Measurements from ENCODE around the gene EPHA4. TPM values are rescaled to one million over a fixed set of nuclear protein-coding genes. Genes with fewer than 3 reads are reported as not detected.

Gene EPHA4
- total RNA-seq, result 10 to 100 TPM in 9 of 10 donors, 1 to 10 TPM in 1; 8.2 to 51.3 (median 21.1) TPM
- polyA plus RNA-seq, result 10 to 100 TPM in 1 of 2 donors, 1 to 10 TPM in 1; 3.4 to 12.3 TPM
- long read RNA-seq, donor 1, partial matches to known transcripts, result 4 of 6 reads
- long read RNA-seq, donor 1, other reads (novel, unspliced or antisense), result 0 of 6 reads
- long read RNA-seq, donor 2, partial matches to known transcripts, result 8 of 12 reads
- long read RNA-seq, donor 2, other reads (novel, unspliced or antisense), result 2 of 12 reads
- long read RNA-seq, donor 3, transcript EPHA4-211 (2 exons, 2,893 nt), result major isoform, 6 of 13 reads
- long read RNA-seq, donor 3, partial matches to known transcripts, result 4 of 13 reads
- long read RNA-seq, donor 3, other reads (novel, unspliced or antisense), result 3 of 13 reads

DNA sequence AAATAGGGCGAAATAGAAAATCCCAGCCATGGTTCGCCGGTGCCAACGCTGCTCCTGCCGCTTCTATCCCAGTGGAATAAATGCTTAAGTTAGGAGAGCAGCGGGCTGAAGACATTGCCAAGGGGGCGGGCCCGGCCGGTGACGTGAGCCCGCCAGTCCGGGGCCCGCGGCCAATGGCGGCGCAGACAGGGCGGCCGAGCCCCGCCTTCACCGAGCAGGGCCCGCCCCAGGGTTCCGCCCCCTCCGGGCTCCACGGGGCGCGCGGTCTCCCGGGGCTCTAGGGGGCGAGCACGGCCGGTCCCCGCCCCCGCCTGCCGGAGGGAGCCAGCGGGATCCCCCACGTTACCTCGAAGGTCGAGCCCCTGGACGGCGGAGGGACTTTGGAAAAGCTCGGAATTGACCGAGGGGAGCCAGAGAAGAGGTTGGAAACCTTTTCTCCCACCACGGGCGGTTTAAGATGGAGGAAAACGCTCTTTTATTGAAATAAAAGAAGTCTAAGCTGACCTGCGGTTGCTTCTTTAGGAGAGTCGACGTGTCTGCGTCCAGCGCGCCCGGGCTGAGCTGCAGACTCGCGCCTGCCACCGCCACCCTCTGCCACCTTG is at the start of gene EPHA4:
TSS of gene EPHA4 (minus strand) at position 86 of the 602 bp plus-strand sequence. CDS start at position 30, 56 bp downstream.
- DNase-seq, result peak; percentile 89 to 90
- ATAC-seq, result peak; percentile 93 to 97 (median 95)
- peak in 6 of 9 donors; percentile 12 to 61 (median 46) for TF ChIP-seq CTCF (IDR thresholded peaks at IDR 0.05)
- Histone ChIP-seq H3K4me3 (peak within 1 kb of the TSS; percentile 59 to 92 (median 78)), H3K27ac (peak within 1 kb of the TSS; percentile 57 to 95 (median 90)), H3K36me3 (peaks cover 0 to 7% (median 0%) of the 10 kb centered on the region in 9 donors), H3K9me3 (no peaks in the 10 kb centered on the region), H3K27me3 (peaks cover 0 to 97% (median 11%) of the 10 kb centered on the region in 7 donors), H3K4me1 (peaks cover 0 to 45% (median 33%) of the 10 kb centered on the region in 9 donors)
- 1% methylated on average over 43 to 55 of the region's 55 CpGs for WGBS, 2 donors
- intact Hi-C loops (cut with DNase I), result loop anchor here (1.0 to 10.0 kb wide), 16 partner anchors 45 to 1838 kb away; no protein-coding TSS in a partner anchor

DNA sequence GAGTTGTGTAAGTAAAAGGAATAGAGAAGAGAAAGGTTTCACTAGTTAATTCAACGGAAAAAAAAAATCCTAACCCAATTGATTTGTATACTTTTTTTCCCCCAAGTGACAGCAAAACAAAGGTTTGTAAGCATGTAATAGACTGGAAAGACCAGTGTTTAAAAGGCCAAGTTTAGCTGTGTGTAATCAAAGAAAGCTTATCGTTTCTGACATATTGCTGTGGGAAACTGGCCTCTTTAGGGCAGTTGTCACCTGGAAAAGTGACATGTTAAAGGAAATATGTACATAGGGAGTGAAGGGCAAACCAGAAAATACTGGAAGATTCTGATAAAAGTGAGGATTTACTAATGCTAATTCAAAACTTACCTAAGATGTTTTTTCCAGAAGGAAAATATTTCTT is 45.9 kb upstream of the EPHA4 start:
- Histone ChIP-seq H3K27me3 (peaks cover 0 to 9% (median 0%) of the 10 kb centered on the region in 7 donors), H3K36me3 (no peaks in the 10 kb centered on the region), H3K27ac (no peak overlapping the region), H3K4me3 (no peak overlapping the region), H3K9me3 (peaks cover 0 to 4% (median 0%) of the 10 kb centered on the region in 11 donors), H3K4me1 (no peaks in the 10 kb centered on the region)
- no peak for TF ChIP-seq CTCF (IDR thresholded peaks at IDR 0.05)
- ATAC-seq, result no peak
- WGBS, 2 donors, result 73 to 74% methylated on average over 2 of the region's 2 CpGs
- intact Hi-C loops (cut with DNase I), result no loop called here
- DNase-seq, result no peak

DNA sequence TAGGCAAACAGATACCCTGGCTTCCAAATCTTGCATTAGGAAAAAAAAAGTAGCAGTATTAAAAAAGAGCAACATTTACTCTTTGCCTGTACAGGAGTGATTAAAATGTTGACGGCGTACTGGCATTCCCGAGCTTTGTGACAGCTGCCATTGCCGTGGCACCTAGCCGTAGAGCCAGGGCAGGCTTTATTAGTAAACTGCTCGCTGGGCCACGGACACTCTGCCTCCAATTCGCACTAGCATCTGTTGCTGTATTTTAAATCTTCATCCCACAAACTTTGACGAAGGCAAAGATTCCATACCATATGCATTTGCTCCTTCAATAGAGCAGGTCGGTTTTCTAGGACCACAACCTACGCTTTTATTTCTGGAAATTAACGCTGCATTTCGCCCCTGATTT is 44.5 kb upstream of the EPHA4 start:
- Histone ChIP-seq H3K4me1 (no peaks in the 10 kb centered on the region), H3K36me3 (no peaks in the 10 kb centered on the region), H3K9me3 (no peaks in the 10 kb centered on the region), H3K27ac (no peak overlapping the region), H3K4me3 (no peak overlapping the region), H3K27me3 (peaks cover 0 to 9% (median 0%) of the 10 kb centered on the region in 7 donors)
- WGBS, 2 donors, result 94 to 97% methylated on average over 13 of the region's 13 CpGs
- no peak for ATAC-seq
- no peak for DNase-seq
- intact Hi-C loops (cut with DNase I), result no loop called here
- TF ChIP-seq CTCF (IDR thresholded peaks at IDR 0.05), result no peak

- Histone ChIP-seq H3K27ac (no peak overlapping the region), H3K27me3 (peaks cover 0 to 17% (median 0%) of the 10 kb centered on the region in 7 donors), H3K4me1 (no peaks in the 10 kb centered on the region), H3K36me3 (no peaks in the 10 kb centered on the region), H3K9me3 (no peaks in the 10 kb centered on the region), H3K4me3 (no peak overlapping the region)
- ATAC-seq (no peak), DNase-seq (no peak)
- TF ChIP-seq CTCF (IDR thresholded peaks at IDR 0.05), result no peak
- intact Hi-C loops (cut with DNase I), result no loop called here
- WGBS, 2 donors, result 50% methylated on average over 6 of the region's 6 CpGs
These were observed 42.2 kb upstream of the EPHA4 start for GRCh38 chr2:221614274-221614673.
